Neuron (in vitro differentiated cells): ENCODE results near the gene TEF.
A peak's percentile ranks its signal among the peaks of the same experiment; 100 is the strongest.

ENCODE experiments used
- H2AFZ ChIP-seq: one replicate; pipeline ENCODE4 v1.6.1; 2013; ENCODE audit warnings: low read depth, mild to moderate bottlenecking, inconsistent platforms, low read length, moderate library complexity
- H3K27me3 ChIP-seq: one replicate; pipeline ENCODE4 v1.6.1; 2013; ENCODE audit warnings: low read length; ENCODE audit not compliant: insufficient read depth
- H3K36me3 ChIP-seq: one replicate; pipeline ENCODE4 v1.6.1; 2013; ENCODE audit warnings: low read length; ENCODE audit not compliant: insufficient read depth
- H3K4me1 ChIP-seq: one replicate; pipeline ENCODE4 v1.6.1; 2013; ENCODE audit warnings: low read length; ENCODE audit not compliant: insufficient read depth
- H3K4me3 ChIP-seq: 2 replicates; pipeline ENCODE4 v1.5.1; 2013; ENCODE audit warnings: mild to moderate bottlenecking, low read length, moderate library complexity
- H3K9me3 ChIP-seq: one replicate; pipeline ENCODE4 v1.6.1; 2013; ENCODE audit warnings: low read length

The TEF gene

GRCh38 chr22:41381329-41382097, at the start of gene TEF:
Gene TEF, plus strand, starts transcription at chr22:41381942. Its CDS starts 103 bp downstream, at chr22:41382045.
- peak within 1 kb of the TSS; percentile 84 for H2AFZ ChIP-seq
- peak within 1 kb of the TSS; percentile 59 for H3K4me3 ChIP-seq
- no peaks in the 10 kb centered on the region for H3K36me3 ChIP-seq
- no peaks in the 10 kb centered on the region for H3K9me3 ChIP-seq
- H3K4me1 ChIP-seq, result peaks cover 29% of the 10 kb centered on the region
- H3K27me3 ChIP-seq, result no peaks in the 10 kb centered on the region

- Histone ChIP-seq H3K4me3 (no peak overlapping the region), H3K27me3 (no peaks in the 10 kb centered on the region), H3K36me3 (peaks cover 59% of the 10 kb centered on the region), H3K4me1 (no peaks in the 10 kb centered on the region), H2AFZ (no peak overlapping the region), H3K9me3 (no peaks in the 10 kb centered on the region)
These were observed 49.4 kb upstream of the TEF start for GRCh38 chr22:41332217-41332939.

GRCh38 chr22:41333806-41334205, 47.9 kb upstream of the TEF start:
- Histone ChIP-seq H2AFZ (no peak overlapping the region), H3K4me3 (no peak overlapping the region), H3K4me1 (no peaks in the 10 kb centered on the region), H3K27me3 (no peaks in the 10 kb centered on the region), H3K9me3 (no peaks in the 10 kb centered on the region), H3K36me3 (peaks cover 50% of the 10 kb centered on the region)

GRCh38 chr22:41334215-41334614, 47.5 kb upstream of the TEF start:
- H3K36me3 ChIP-seq, result peaks cover 54% of the 10 kb centered on the region
- no peak overlapping the region for H2AFZ ChIP-seq
- no peaks in the 10 kb centered on the region for H3K27me3 ChIP-seq
- H3K4me1 ChIP-seq, result no peaks in the 10 kb centered on the region
- no peaks in the 10 kb centered on the region for H3K9me3 ChIP-seq
- no peak overlapping the region for H3K4me3 ChIP-seq

- Histone ChIP-seq H3K4me1 (no peaks in the 10 kb centered on the region), H3K27me3 (no peaks in the 10 kb centered on the region), H3K9me3 (no peaks in the 10 kb centered on the region), H2AFZ (no peak overlapping the region), H3K4me3 (no peak overlapping the region), H3K36me3 (peaks cover 53% of the 10 kb centered on the region)
These were observed 46.6 kb upstream of the TEF start for GRCh38 chr22:41334951-41335635.

GRCh38 chr22:41338614-41339212, 43.0 kb upstream of the TEF start:
- Histone ChIP-seq H3K9me3 (no peaks in the 10 kb centered on the region), H3K36me3 (peaks cover 56% of the 10 kb centered on the region), H2AFZ (no peak overlapping the region), H3K4me1 (no peaks in the 10 kb centered on the region), H3K27me3 (no peaks in the 10 kb centered on the region), H3K4me3 (no peak overlapping the region)

GRCh38 chr22:41339823-41340222, 41.9 kb upstream of the TEF start:
- Histone ChIP-seq H3K27me3 (no peaks in the 10 kb centered on the region), H3K36me3 (peaks cover 58% of the 10 kb centered on the region)

GRCh38 chr22:41340357-41340756, 41.4 kb upstream of the TEF start:
- H3K36me3 ChIP-seq, result peaks cover 58% of the 10 kb centered on the region
- H3K9me3 ChIP-seq, result no peaks in the 10 kb centered on the region
- no peaks in the 10 kb centered on the region for H3K27me3 ChIP-seq
- H3K4me3 ChIP-seq, result no peak overlapping the region
- H3K4me1 ChIP-seq, result no peaks in the 10 kb centered on the region
- H2AFZ ChIP-seq, result no peak overlapping the region

More at GRCh38 chr22:41339823-41340222, 41.9 kb upstream of the TEF start:
- no peak overlapping the region for H2AFZ ChIP-seq
- H3K4me3 ChIP-seq, result no peak overlapping the region
- H3K4me1 ChIP-seq, result no peaks in the 10 kb centered on the region
- H3K9me3 ChIP-seq, result no peaks in the 10 kb centered on the region

- H3K4me3 ChIP-seq, result no peak overlapping the region
These were observed 40.7 kb upstream of the TEF start for GRCh38 chr22:41341012-41341411.

GRCh38 chr22:41341990-41342389, 39.8 kb upstream of the TEF start:
- peaks cover 65% of the 10 kb centered on the region for H3K36me3 ChIP-seq
- H3K27me3 ChIP-seq, result no peaks in the 10 kb centered on the region

More at GRCh38 chr22:41341012-41341411, 40.7 kb upstream of the TEF start:
- Histone ChIP-seq H3K4me1 (no peaks in the 10 kb centered on the region), H3K9me3 (no peaks in the 10 kb centered on the region), H3K27me3 (no peaks in the 10 kb centered on the region), H2AFZ (no peak overlapping the region), H3K36me3 (peaks cover 58% of the 10 kb centered on the region)

GRCh38 chr22:41343300-41343699, 38.4 kb upstream of the TEF start:
- Histone ChIP-seq H3K4me1 (no peaks in the 10 kb centered on the region), H3K27me3 (no peaks in the 10 kb centered on the region), H3K9me3 (no peaks in the 10 kb centered on the region), H3K36me3 (peaks cover 77% of the 10 kb centered on the region), H2AFZ (no peak overlapping the region), H3K4me3 (no peak overlapping the region)

More at GRCh38 chr22:41341990-41342389, 39.8 kb upstream of the TEF start:
- no peak overlapping the region for H3K4me3 ChIP-seq
- H3K9me3 ChIP-seq, result no peaks in the 10 kb centered on the region
- H3K4me1 ChIP-seq, result no peaks in the 10 kb centered on the region
- no peak overlapping the region for H2AFZ ChIP-seq

GRCh38 chr22:41343717-41344116, 38.0 kb upstream of the TEF start:
- Histone ChIP-seq H3K4me3 (no peak overlapping the region), H3K27me3 (no peaks in the 10 kb centered on the region), H3K4me1 (no peaks in the 10 kb centered on the region), H3K9me3 (no peaks in the 10 kb centered on the region), H3K36me3 (peaks cover 80% of the 10 kb centered on the region), H2AFZ (no peak overlapping the region)
